Type B pancreatic cell (in vitro differentiated cells): Measurements from ENCODE around the gene PRIMPOL. TPM values are rescaled to one million over a fixed set of nuclear protein-coding genes. Genes with fewer than 3 reads are reported as not detected.
A peak's percentile ranks its signal among the peaks of the same experiment; 100 is the strongest.

Experiments
- DNase-seq: peaks from one replicate; pipeline ENCODE4 v3.0.0; 2021; ENCODE audit warnings: mixed read lengths; ENCODE audit not compliant: unreplicated experiment; ENCODE audit errors: extremely low spot score
- H3K27ac Mint-ChIP-seq: 2 replicates; pipeline ENCODE4 v1.8.0; 2021; ENCODE audit warnings: mild to moderate bottlenecking, mixed read lengths
- H3K27me3 Mint-ChIP-seq: 2 replicates; pipeline ENCODE4 v1.8.0; 2021; ENCODE audit warnings: mixed read lengths
- H3K36me3 Mint-ChIP-seq: 2 replicates; pipeline ENCODE4 v1.8.0; 2021; ENCODE audit warnings: mixed read lengths
- H3K4me1 Mint-ChIP-seq: one replicate; pipeline ENCODE4 v1.8.0; 2021; ENCODE audit warnings: mixed read lengths; ENCODE audit not compliant: unreplicated experiment
- H3K4me3 Mint-ChIP-seq: 2 replicates; pipeline ENCODE4 v1.8.0; 2021; ENCODE audit warnings: mild to moderate bottlenecking, mixed read lengths
- H3K9me3 Mint-ChIP-seq: 2 replicates; pipeline ENCODE4 v1.8.0; 2021; ENCODE audit warnings: mixed read lengths
- total RNA-seq: library from RNA; stranded (reverse); gene quantifications from 2 replicates; pipeline ENCODE4 v1.2.1, GENCODE V29; 2021; ENCODE audit warnings: low replicate concordance
- TF ChIP-seq, protein P1 (sequence below): fragments of 200-600 bp; sonication (generic); conservative IDR thresholded peaks from 2 replicates; pipeline ENCODE4 v1.5.0; 2021; ENCODE audit warnings: antibody characterized with exemption, mild to moderate bottlenecking

PRIMPOL gene
- total RNA-seq, 1 donor from 2014 or later: 24.6 TPM

DNA sequence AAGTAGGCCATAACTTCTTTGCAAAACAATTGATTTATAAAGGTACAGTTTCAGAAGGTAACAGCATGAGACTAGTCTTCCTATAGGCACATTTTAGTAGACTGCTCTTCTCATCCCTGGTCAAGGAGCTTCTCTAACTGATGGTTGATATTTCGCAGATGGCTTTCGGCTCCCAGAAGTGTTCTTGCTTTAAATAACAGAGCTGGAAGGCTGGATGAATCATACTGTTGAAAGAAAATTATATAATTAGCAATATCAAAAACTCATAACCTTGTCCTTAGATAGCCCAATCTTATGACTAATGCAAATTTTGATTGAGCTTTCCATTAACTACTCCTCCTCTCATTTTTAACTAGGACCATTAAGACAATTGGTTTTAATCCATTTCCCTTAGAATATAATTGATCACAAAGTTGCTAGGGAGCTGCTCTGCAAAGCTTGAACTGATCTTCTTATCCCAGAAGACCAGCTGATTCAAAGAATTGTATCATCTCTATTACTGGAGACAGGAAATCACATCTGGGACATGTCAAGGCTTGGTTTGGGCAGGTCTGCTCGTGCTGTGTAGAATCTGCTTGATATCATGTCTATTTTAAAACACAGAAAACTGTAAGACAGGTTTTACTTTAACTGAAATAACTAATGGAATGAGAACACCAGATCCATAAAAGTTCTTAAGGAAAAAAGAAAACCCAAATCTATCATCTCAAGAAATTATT, 45.8 kb downstream of the PRIMPOL start:
- H3K4me3 Mint-ChIP-seq: no peak overlapping the region
- H3K27me3 Mint-ChIP-seq: no peaks in the 10 kb centered on the region
- no peak overlapping the region for H3K27ac Mint-ChIP-seq
- TF ChIP-seq, protein P1, sequence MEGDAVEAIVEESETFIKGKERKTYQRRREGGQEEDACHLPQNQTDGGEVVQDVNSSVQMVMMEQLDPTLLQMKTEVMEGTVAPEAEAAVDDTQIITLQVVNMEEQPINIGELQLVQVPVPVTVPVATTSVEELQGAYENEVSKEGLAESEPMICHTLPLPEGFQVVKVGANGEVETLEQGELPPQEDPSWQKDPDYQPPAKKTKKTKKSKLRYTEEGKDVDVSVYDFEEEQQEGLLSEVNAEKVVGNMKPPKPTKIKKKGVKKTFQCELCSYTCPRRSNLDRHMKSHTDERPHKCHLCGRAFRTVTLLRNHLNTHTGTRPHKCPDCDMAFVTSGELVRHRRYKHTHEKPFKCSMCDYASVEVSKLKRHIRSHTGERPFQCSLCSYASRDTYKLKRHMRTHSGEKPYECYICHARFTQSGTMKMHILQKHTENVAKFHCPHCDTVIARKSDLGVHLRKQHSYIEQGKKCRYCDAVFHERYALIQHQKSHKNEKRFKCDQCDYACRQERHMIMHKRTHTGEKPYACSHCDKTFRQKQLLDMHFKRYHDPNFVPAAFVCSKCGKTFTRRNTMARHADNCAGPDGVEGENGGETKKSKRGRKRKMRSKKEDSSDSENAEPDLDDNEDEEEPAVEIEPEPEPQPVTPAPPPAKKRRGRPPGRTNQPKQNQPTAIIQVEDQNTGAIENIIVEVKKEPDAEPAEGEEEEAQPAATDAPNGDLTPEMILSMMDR: no peak
- H3K4me1 Mint-ChIP-seq: no peaks in the 10 kb centered on the region
- DNase-seq: no peak
- H3K9me3 Mint-ChIP-seq: no peaks in the 10 kb centered on the region
- peaks cover 43% of the 10 kb centered on the region for H3K36me3 Mint-ChIP-seq

DNA sequence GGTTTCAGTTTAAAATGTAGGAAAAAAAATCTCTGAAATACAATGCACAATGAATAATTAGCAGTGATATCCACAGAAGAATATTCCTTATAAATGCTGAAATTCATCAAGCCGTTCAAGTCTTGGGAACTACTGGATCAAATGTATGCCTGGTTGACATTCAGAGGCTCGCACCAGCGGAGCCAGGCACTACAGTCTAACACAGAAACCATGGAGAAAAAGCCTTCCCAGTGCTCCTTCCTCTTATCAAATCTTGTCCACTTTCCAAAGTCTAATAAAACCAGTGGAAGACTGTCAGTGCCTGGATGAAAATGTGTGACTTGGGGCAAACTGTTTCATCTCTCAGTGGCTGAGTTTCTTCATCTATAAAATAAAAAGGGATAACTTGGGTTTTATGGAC, 48.4 kb downstream of the PRIMPOL start:
- Mint-ChIP-seq H3K4me3 (no peak overlapping the region), H3K9me3 (no peaks in the 10 kb centered on the region), H3K27me3 (peaks cover 3% of the 10 kb centered on the region), H3K36me3 (peaks cover 42% of the 10 kb centered on the region), H3K4me1 (no peaks in the 10 kb centered on the region), H3K27ac (no peak overlapping the region)
- TF ChIP-seq, protein P1: no peak
- no peak for DNase-seq

DNA sequence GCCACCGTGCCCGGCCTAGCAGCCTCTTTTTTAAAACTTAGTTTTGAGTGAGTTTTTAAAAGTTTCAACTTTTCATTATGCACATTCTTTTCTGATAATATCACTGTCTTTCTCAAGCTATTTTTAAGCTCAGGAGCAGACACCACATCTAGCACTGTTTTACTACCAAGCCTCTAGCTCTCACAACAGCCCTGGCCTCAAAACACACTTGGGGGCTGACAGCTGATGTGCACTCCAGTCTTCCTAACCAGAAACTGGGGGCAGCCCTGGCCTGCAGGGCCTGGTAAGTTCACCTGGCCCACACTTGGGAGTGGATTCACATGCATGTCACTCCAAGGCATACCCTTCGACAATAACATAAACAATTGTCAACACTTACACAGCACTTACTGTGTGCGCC, 50.4 kb downstream of the PRIMPOL start:
- Mint-ChIP-seq H3K36me3 (peaks cover 39% of the 10 kb centered on the region), H3K4me1 (no peaks in the 10 kb centered on the region), H3K9me3 (no peaks in the 10 kb centered on the region), H3K27ac (peak overlapping the region; percentile 71), H3K27me3 (peaks cover 3% of the 10 kb centered on the region), H3K4me3 (no peak overlapping the region)
- TF ChIP-seq, protein P1: no peak
- no peak for DNase-seq

DNA sequence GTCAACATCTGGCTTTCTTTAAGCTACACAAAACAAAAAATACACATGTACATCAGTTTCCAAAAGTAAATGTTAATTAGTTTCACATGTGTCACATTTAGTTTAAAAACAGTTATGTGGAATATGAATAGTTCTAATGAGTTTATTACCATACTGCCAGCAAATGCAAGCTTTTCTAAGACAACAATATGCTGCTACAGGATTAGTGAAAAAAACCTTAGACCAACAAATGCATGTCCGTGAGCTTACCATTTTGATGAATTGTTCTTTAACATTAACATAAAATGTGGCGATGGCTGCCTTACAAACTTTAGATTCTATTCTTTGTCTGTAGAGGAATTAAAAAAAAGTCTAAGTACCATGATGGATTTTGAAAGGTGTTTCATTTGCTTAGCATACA, 52.6 kb downstream of the PRIMPOL start:
- H3K4me3 Mint-ChIP-seq: no peak overlapping the region
- H3K27me3 Mint-ChIP-seq: peaks cover 3% of the 10 kb centered on the region
- TF ChIP-seq, protein P1: no peak
- peaks cover 40% of the 10 kb centered on the region for H3K36me3 Mint-ChIP-seq
- H3K9me3 Mint-ChIP-seq: no peaks in the 10 kb centered on the region
- H3K4me1 Mint-ChIP-seq: no peaks in the 10 kb centered on the region
- no peak overlapping the region for H3K27ac Mint-ChIP-seq
- no peak for DNase-seq

DNA sequence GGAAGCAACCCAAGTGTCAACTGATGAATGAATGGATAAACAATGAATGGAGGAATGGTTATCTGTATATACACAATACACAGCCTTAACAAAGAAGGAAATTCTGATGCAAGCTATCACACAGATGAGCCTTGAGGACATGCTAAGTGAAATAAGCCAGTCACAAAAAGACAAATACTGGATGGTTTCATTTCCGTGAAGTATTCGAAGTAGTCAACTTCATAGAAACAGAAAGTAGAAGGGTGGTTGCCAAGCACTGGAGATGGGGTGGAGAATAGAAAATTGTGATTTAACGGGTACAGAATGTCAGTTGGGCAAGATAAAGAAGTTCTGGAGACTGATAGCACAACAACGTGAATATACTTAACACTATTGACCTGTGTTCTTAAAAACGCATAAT, 56.2 kb downstream of the PRIMPOL start:
- TF ChIP-seq, protein P1: no peak
- Mint-ChIP-seq H3K27ac (no peak overlapping the region), H3K9me3 (no peaks in the 10 kb centered on the region), H3K4me3 (no peak overlapping the region), H3K4me1 (no peaks in the 10 kb centered on the region), H3K27me3 (peaks cover 3% of the 10 kb centered on the region), H3K36me3 (peaks cover 52% of the 10 kb centered on the region)
- no peak for DNase-seq
